ENCODE results near the gene SLC35F3.
"Not testable (repeated sequence)": the region's sequence is repeated elsewhere in the genome, so short reads cannot be mapped to it uniquely, and the experiment has no call there.

The SLC35F3 gene

GRCh38 chr1:234345237-234345636 lies 440.8 kb downstream of the SLC35F3 start:
- Histone ChIP-seq H4K20me1 (ENCODE audit: low read depth, low read length) (no peaks in the 10 kb centered on the region), H3K27ac (ENCODE audit: low read depth, low read length) (no peak overlapping the region), H3K79me2 (ENCODE audit: insufficient read depth, low read length) (no peaks in the 10 kb centered on the region), H3K4me2 (ENCODE audit: low read depth, low read length, poor library complexity, severe bottlenecking) (no peak overlapping the region), H3K27me3 (ENCODE audit: low read length) (no peaks in the 10 kb centered on the region), H3K36me3 (ENCODE audit: low read length) (no peaks in the 10 kb centered on the region), H3K9me3 (ENCODE audit: insufficient read depth, low read length) (no peaks in the 10 kb centered on the region), H3K9ac (ENCODE audit: low read length) (no peak overlapping the region), H3K4me3 (ENCODE audit: insufficient read depth, low read length, poor library complexity, severe bottlenecking) (no peak overlapping the region), H3F3A (ENCODE audit: insufficient read depth) (no peaks in the 10 kb centered on the region), H2AFZ (ENCODE audit: low read depth, low read length, severe bottlenecking) (no peak overlapping the region), H3K9me2 (replicated peaks; ENCODE audit: insufficient read depth, low read length) (no peaks in the 10 kb centered on the region)
- no peak for TF ChIP-seq CTCF (IDR thresholded peaks at IDR 0.05; ENCODE audit: insufficient read depth, low read length, poor library complexity, severe bottlenecking)
- no peak for TF ChIP-seq EZH2phosphoT487 (conservative IDR thresholded peaks at IDR 0.05; ENCODE audit: low read length)

GRCh38 chr1:234348964-234349363 lies 444.5 kb downstream of the SLC35F3 start:
- H3K27ac ChIP-seq (ENCODE audit: low read depth, low read length): no peak overlapping the region
- no peaks in the 10 kb centered on the region for H3K36me3 ChIP-seq (ENCODE audit: low read length)
- H2AFZ ChIP-seq (ENCODE audit: low read depth, low read length, severe bottlenecking): no peak overlapping the region
- no peaks in the 10 kb centered on the region for H3K27me3 ChIP-seq (ENCODE audit: low read length)
- no peaks in the 10 kb centered on the region for H3K9me3 ChIP-seq (ENCODE audit: insufficient read depth, low read length)
- no peaks in the 10 kb centered on the region for H3K79me2 ChIP-seq (ENCODE audit: insufficient read depth, low read length)
- H3K4me2 ChIP-seq (ENCODE audit: low read depth, low read length, poor library complexity, severe bottlenecking): no peak overlapping the region
- no peaks in the 10 kb centered on the region for H4K20me1 ChIP-seq (ENCODE audit: low read depth, low read length)
- no peak overlapping the region for H3K4me3 ChIP-seq (ENCODE audit: insufficient read depth, low read length, poor library complexity, severe bottlenecking)
- H3K9ac ChIP-seq (ENCODE audit: low read length): no peak overlapping the region
- H3K9me2 ChIP-seq (replicated peaks; ENCODE audit: insufficient read depth, low read length): no peaks in the 10 kb centered on the region
- TF ChIP-seq EZH2phosphoT487 (conservative IDR thresholded peaks at IDR 0.05; ENCODE audit: low read length) (no peak), CTCF (IDR thresholded peaks at IDR 0.05; ENCODE audit: insufficient read depth, low read length, poor library complexity, severe bottlenecking) (no peak)
- no peaks in the 10 kb centered on the region for H3F3A ChIP-seq (ENCODE audit: insufficient read depth)

GRCh38 chr1:234355782-234356510 lies 451.5 kb downstream of the SLC35F3 start:
- Histone ChIP-seq H3K27ac (ENCODE audit: low read depth, low read length) (0 out of 2 replicates have a peak overlapping the region, but pooled peaks have one; percentile 27), H3K79me2 (ENCODE audit: insufficient read depth, low read length) (no peaks in the 10 kb centered on the region; the same call in 1 of the 2 replicates), H2AFZ (ENCODE audit: low read depth, low read length, severe bottlenecking) (peak overlapping the region; percentile 76), H4K20me1 (ENCODE audit: low read depth, low read length) (no peaks in the 10 kb centered on the region), H3K27me3 (ENCODE audit: low read length) (no peaks in the 10 kb centered on the region), H3K36me3 (ENCODE audit: low read length) (no peaks in the 10 kb centered on the region), H3K9me2 (replicated peaks; ENCODE audit: insufficient read depth, low read length) (no peaks in the 10 kb centered on the region), H3K9me3 (ENCODE audit: insufficient read depth, low read length) (no peaks in the 10 kb centered on the region), H3K4me2 (ENCODE audit: low read depth, low read length, poor library complexity, severe bottlenecking) (peak overlapping the region; percentile 69), H3K9ac (ENCODE audit: low read length) (peak overlapping the region; percentile 57; the same call in 1 of the 2 replicates), H3K4me3 (ENCODE audit: insufficient read depth, low read length, poor library complexity, severe bottlenecking) (peak overlapping the region; percentile 62), H3F3A (ENCODE audit: insufficient read depth) (no peaks in the 10 kb centered on the region)
- no peak for TF ChIP-seq EZH2phosphoT487 (conservative IDR thresholded peaks at IDR 0.05; ENCODE audit: low read length)
- TF ChIP-seq CTCF (IDR thresholded peaks at IDR 0.05; ENCODE audit: insufficient read depth, low read length, poor library complexity, severe bottlenecking): no peak

- not testable (repeated sequence) for H4K20me1 ChIP-seq (ENCODE audit: low read depth, low read length); H3K27me3 ChIP-seq (ENCODE audit: low read length); H3K9me2 ChIP-seq (replicated peaks; ENCODE audit: insufficient read depth, low read length); H3K36me3 ChIP-seq (ENCODE audit: low read length); H3F3A ChIP-seq (ENCODE audit: insufficient read depth); H3K9me3 ChIP-seq (ENCODE audit: insufficient read depth, low read length); H3K79me2 ChIP-seq (ENCODE audit: insufficient read depth, low read length)
- peak overlapping the region; percentile 27; the same call in 1 of the 2 replicates for H3K27ac ChIP-seq (ENCODE audit: low read depth, low read length)
- peak overlapping the region; percentile 69 for H3K4me2 ChIP-seq (ENCODE audit: low read depth, low read length, poor library complexity, severe bottlenecking)
- peak overlapping the region; percentile 76 for H2AFZ ChIP-seq (ENCODE audit: low read depth, low read length, severe bottlenecking)
- H3K4me3 ChIP-seq (ENCODE audit: insufficient read depth, low read length, poor library complexity, severe bottlenecking): peak overlapping the region; percentile 62
- H3K9ac ChIP-seq (ENCODE audit: low read length): peak overlapping the region; percentile 57
Observed at GRCh38 chr1:234356615-234357269, 452.3 kb downstream of the SLC35F3 start.
